Stimulated activated naive B cell treated with anti-CD40 and anti-IgM and Interleukin-4, amounts not matched to agents 10 μg/mL and 1 μg/mL and 100 μg/mL, for 72 hours (primary cell): ENCODE results near the gene CLEC18B.
A peak's percentile ranks its signal among the peaks of the same experiment; 100 is the strongest.
"Not testable (repeated sequence)": the region's sequence is repeated elsewhere in the genome, so short reads cannot be mapped to it uniquely, and the experiment has no call there.

Experiments
- ATAC-seq, 2 donors: fragments of 150-1000 bp; cut with Tn5 transposase; replicated peaks; 2 replicates each; pipeline ENCODE4 v1.10.0; 2021; ENCODE audit warnings: moderate library complexity in 1 of 2
- DNase-seq: peaks from one replicate; pipeline ENCODE4 v3.0.0; 2021
- H3K27ac Mint-ChIP-seq: one replicate; pipeline ENCODE4 v1.8.0; 2022; ENCODE audit warnings: mild to moderate bottlenecking, mixed read lengths
- H3K27me3 Mint-ChIP-seq, 2 donors: one replicate each; pipeline ENCODE4 v1.8.0; 2022; ENCODE audit warnings: mixed read lengths in 2 of 2
- H3K36me3 Mint-ChIP-seq, 2 donors: one replicate each; pipeline ENCODE4 v1.8.0; 2022; ENCODE audit warnings: mixed read lengths in 2 of 2, mild to moderate bottlenecking in 1 of 2
- H3K4me1 Mint-ChIP-seq, 2 donors: one replicate each; pipeline ENCODE4 v1.8.0; 2022; ENCODE audit warnings: mixed read lengths in 2 of 2, mild to moderate bottlenecking in 1 of 2
- H3K4me3 Mint-ChIP-seq, 2 donors: one replicate each; pipeline ENCODE4 v1.8.0; 2022; ENCODE audit warnings: mild to moderate bottlenecking in 2 of 2, mixed read lengths in 2 of 2, moderate library complexity in 1 of 2
- H3K9me3 Mint-ChIP-seq, 2 donors: one replicate each; pipeline ENCODE4 v1.8.0; 2022; ENCODE audit warnings: mixed read lengths in 2 of 2, mild to moderate bottlenecking in 1 of 2

CLEC18B gene

DNA sequence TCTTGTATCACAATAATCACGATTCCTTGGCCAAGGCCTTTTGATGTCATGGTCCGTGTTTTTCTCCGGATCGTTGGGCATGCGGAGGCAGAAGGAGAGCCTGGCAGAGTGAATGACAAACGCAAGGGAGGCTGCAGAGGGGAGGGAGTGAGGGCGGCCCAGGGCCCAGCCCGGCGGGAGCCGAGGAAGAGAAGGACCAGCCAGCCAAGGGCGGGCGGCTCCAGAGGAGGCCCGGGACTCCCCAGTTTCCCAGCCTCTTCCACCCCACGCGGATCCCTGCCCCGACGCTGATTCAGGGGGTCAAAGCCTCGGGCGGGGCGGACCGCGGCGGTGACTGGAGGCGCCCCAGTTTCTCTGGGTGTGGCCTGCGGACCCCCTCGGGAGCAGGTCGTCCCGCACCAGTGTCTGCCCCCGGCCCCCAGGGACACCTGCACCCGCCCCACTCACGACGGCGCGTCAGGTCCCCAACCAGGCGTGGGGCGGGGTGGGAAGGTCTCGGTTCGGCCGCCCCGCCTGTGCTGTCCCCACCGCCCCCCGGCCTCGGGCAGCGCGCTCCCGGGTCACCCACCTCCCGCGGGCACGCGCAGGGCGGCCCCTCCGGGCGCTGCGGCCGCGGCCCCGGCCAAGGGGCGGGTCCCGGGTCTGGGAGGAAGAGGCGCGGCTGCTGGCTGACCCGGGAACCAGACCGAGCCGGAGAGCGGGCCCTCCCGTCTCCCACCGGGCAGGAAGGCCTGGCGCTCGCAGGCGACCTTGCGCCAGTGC, 14.5 kb downstream of the CLEC18B start:
- not testable (repeated sequence) for H3K36me3 Mint-ChIP-seq, H3K27ac Mint-ChIP-seq, DNase-seq, H3K9me3 Mint-ChIP-seq, H3K27me3 Mint-ChIP-seq, H3K4me1 Mint-ChIP-seq
- peak; percentile 63 to 70 for ATAC-seq
- peak overlapping the region in 1 of 2 donors; percentile 65 for H3K4me3 Mint-ChIP-seq

DNA sequence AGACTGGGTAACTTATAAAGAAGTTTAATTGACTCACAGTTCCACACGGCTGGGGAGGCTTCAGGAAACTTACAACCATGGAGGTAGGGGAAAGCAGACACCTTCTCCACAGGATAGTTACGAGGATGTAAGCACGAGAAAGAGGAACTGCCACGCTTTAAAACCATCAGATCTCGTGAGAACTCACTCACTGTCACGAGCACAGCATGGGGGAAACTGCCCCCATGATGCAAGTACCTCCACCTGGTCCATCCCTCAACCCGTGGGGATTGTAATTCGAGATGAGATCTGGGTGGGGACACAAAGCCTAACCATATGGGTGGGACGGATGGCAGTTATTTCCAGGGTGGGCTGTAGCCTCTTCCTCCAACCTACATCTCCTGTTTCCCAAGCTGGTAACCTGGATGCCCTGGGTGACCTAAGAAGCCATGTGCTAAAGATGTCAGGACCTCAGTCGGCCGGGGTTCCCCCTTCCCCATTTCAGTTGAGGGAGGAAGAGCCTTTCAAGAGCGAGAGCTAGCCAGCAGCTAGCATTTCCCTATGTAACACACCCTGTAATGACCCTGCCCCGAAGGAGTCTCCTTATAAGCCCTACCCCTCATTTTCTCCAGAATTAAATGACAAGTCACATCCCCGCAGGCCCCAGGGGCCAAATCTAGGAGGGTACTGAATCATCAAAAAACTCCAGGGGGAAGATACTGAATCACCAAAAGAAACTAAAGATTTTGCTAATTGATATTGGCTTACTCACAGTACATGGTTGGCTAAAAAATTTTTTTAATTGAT, 16.9 kb downstream of the CLEC18B start:
- H3K27ac Mint-ChIP-seq, H3K4me1 Mint-ChIP-seq, H3K27me3 Mint-ChIP-seq, H3K9me3 Mint-ChIP-seq, H3K4me3 Mint-ChIP-seq, DNase-seq, H3K36me3 Mint-ChIP-seq: not testable (repeated sequence)
- ATAC-seq, result peak; percentile 47 to 58

DNA sequence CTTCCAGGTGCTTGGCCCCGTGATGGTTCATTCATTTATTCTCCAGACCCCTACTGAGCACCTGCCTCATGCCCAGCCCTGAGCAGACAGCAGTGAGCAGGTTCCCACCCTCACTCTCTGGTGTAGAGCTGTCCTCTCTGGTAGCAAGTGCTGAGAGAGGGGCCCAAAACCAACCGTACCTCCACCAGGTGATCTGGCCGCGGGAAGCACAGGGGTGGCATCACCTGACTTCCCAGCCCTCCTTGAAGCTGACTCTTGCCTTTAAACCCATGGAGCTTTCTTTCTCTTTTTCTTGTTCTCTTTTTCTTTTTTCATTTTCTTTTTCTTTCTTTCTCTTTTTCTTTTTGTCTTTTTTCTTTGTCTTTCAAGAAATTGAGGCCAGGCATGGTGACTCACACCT, 21.0 kb downstream of the CLEC18B start:
- H3K27me3 Mint-ChIP-seq, DNase-seq, H3K4me1 Mint-ChIP-seq, H3K36me3 Mint-ChIP-seq, H3K27ac Mint-ChIP-seq, ATAC-seq, H3K4me3 Mint-ChIP-seq, H3K9me3 Mint-ChIP-seq: not testable (repeated sequence)

DNA sequence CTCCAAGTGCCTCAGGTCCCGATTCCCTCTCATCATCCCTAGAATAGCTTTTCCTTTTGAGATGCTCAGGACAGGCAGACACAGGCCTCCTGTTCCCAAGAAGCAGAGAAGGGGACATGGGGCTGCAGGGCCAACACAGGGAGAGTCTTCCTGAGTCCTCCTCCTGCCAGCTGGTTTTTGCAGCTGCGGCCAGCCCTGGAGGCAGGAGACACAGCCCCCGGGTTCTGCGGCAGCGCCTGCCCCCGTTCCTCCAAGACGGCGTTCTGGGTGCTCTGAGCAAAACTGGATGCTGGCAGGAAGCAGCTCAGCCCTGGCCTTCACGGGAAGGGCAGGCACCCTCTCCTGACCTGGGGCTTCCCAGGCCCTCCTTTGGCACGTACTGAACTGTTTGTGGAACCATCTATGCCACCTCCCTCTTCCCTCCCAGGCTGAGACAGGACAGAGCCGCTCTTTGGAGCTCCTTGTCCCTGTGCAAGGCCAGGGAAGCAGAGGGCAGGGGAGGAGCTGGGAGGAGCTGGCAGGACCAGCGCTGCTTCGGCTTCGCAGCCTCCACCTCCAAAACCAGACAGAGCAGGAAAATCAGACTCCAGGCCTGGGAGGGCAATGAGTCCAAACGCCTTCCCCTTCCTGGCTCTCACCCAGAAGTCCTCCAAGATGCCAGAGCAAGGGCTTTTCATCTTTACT, 22.9 kb downstream of the CLEC18B start:
- H3K4me1 Mint-ChIP-seq, result not testable (repeated sequence)

DNA sequence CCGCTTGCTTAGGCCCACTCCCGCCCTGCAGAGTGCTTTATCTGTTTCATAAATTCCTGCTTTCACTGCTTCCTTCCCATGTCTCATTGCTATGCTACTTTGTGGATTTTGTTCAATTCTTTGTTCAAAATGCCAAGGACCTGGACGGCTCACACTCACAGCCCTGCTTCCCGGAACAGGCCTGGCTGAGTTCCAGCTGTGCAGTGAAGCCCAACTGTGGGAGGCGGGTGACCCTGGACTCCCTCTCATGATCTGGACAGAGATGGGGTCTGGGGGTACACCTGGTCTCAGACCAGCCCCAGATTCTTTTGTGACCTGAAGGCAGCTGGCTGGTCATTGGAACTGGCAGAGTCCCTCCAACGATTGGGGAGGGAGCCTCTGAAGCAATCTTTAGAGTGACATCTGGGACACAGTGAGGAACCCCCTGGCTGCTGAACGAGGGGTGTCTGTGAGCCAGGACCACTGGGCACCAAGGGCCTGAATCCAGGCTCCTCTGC, 24.7 kb downstream of the CLEC18B start:
- not testable (repeated sequence) for H3K9me3 Mint-ChIP-seq, H3K27me3 Mint-ChIP-seq, H3K4me1 Mint-ChIP-seq, DNase-seq, H3K36me3 Mint-ChIP-seq, ATAC-seq, H3K27ac Mint-ChIP-seq, H3K4me3 Mint-ChIP-seq

More for the DNA sequence above, 22.9 kb downstream of the CLEC18B start:
- not testable (repeated sequence) for H3K36me3 Mint-ChIP-seq, H3K27me3 Mint-ChIP-seq, H3K9me3 Mint-ChIP-seq, H3K27ac Mint-ChIP-seq, H3K4me3 Mint-ChIP-seq, DNase-seq
- peak; percentile 4 to 10 for ATAC-seq

DNA sequence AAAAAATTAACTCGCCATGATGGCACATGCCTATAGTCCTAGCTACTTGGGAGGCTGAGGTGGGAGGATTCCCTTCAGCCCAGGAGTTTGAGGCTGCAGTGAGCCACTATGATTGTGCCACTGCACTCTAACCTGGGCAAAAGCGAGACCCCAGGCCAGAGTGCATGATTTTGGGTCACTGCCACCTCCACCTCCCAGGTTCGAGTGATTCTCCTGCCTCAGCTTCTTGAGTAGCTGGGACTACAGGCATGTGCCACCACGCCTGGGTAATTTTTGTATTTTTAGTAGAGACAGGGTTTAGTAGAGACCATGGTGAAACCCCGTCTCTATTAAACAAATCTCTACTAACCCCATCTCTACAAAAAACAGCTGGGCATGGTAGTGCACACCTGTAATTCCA, 26.7 kb downstream of the CLEC18B start:
- H3K27ac Mint-ChIP-seq, result not testable (repeated sequence)

DNA sequence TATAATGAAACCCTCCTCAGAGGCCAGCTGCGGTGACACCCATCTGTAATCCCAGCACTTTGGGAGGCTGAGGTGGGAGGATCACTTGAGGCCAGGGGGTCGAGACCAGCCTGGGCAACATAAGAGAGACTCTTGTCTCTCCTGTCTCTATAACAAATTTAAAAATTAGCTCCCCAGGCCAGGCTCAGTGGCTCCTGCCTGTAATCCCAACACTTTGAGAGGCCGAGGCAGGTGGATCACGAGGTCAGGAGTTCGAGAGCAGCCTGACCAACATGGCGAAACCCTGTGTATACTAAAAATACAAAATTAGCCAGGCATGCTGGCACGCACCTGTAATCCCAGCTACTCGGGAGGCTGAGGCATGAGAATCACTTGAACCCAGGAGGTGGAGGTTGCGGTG, 27.1 kb downstream of the CLEC18B start:
- ATAC-seq, H3K9me3 Mint-ChIP-seq, H3K4me1 Mint-ChIP-seq, H3K4me3 Mint-ChIP-seq, DNase-seq, H3K27me3 Mint-ChIP-seq, H3K36me3 Mint-ChIP-seq, H3K27ac Mint-ChIP-seq: not testable (repeated sequence)

More for the DNA sequence above, 26.7 kb downstream of the CLEC18B start:
- H3K9me3 Mint-ChIP-seq, H3K4me3 Mint-ChIP-seq, ATAC-seq, H3K27me3 Mint-ChIP-seq, H3K36me3 Mint-ChIP-seq, DNase-seq, H3K4me1 Mint-ChIP-seq: not testable (repeated sequence)

DNA sequence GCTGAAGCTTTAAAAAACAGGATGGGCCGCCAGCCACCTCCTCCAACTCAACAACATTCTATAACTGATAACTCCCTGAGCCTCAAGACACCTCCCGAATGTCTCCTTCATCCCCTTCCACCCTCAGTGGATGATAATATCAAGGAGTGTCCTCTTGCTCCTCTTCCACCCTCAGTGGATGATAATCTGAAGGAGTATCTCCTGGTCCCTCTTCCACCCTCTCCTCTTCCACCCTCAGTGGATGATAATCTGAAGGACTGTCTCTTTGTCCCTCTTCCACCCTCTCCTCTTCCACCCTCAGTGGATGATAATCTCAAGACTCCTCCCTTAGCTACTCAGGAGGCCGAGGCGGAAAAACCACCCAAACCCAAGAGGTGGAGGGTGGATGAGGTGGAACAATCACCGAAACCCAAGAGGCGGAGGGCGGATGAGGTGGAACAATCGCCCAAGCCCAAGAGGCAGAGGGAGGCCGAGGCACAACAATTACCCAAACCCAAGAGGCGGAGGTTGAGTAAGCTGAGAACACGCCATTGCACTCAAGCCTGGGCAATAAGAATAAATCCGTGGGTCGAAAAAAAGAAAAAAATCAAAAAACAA, 29.7 kb downstream of the CLEC18B start:
- not testable (repeated sequence) for H3K9me3 Mint-ChIP-seq, H3K4me1 Mint-ChIP-seq, H3K27me3 Mint-ChIP-seq, H3K36me3 Mint-ChIP-seq, DNase-seq, H3K27ac Mint-ChIP-seq, ATAC-seq, H3K4me3 Mint-ChIP-seq

DNA sequence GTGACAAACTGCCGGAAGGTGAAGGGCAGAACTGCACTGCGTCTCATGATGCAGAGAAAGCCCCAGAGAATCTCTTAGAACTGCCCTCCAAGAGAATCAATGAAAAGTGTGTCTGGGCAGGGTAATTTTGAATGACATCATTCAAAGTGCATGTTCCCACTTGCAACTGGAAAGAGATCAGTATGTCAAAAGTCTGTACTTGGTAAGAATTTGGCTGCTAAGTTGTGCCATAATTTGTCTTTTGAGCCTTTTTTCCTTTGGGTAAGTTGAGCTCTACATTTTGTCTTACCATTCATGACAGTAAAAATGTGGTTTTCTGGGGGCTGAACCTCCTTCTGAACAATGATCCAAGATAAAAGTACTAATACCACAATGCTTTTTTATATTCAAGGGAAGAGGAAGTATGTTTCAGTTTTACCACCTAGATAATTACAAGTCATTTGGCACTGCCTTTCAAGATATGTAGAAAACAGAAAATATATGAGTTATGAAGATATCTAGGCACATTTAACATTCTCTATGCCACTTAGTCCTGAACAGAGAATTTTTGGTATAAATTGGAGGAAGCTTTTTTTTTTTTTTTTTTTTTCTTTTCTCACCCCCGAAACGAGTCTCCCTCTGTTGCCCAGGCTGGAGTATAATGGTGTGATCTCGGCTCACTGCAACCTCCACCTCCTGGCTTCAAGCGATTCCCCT, 38.8 kb downstream of the CLEC18B start:
- H3K4me1 Mint-ChIP-seq, result not testable (repeated sequence)

DNA sequence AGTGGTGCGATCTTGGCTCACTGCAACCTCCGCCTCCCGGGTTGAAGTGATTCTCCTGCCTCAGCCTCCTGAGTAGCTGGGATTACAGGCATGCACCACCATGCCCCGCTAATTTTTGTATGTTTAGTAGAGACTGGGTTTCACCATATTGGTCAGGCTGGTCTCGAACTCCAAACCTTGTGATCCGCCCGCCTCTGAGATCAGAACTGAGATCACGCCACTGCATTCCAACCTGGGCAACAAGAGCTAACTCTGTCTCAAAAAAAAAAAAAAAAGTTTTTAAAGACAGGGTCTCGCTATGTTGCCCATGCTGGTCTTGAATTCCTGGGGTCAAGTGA, 47.5 kb downstream of the CLEC18B start:
- H3K9me3 Mint-ChIP-seq, DNase-seq, H3K27ac Mint-ChIP-seq, H3K4me3 Mint-ChIP-seq, H3K4me1 Mint-ChIP-seq, ATAC-seq, H3K36me3 Mint-ChIP-seq, H3K27me3 Mint-ChIP-seq: not testable (repeated sequence)

More for the DNA sequence above, 38.8 kb downstream of the CLEC18B start:
- not testable (repeated sequence) for H3K4me3 Mint-ChIP-seq, H3K36me3 Mint-ChIP-seq, H3K9me3 Mint-ChIP-seq, ATAC-seq, H3K27ac Mint-ChIP-seq, H3K27me3 Mint-ChIP-seq, DNase-seq

DNA sequence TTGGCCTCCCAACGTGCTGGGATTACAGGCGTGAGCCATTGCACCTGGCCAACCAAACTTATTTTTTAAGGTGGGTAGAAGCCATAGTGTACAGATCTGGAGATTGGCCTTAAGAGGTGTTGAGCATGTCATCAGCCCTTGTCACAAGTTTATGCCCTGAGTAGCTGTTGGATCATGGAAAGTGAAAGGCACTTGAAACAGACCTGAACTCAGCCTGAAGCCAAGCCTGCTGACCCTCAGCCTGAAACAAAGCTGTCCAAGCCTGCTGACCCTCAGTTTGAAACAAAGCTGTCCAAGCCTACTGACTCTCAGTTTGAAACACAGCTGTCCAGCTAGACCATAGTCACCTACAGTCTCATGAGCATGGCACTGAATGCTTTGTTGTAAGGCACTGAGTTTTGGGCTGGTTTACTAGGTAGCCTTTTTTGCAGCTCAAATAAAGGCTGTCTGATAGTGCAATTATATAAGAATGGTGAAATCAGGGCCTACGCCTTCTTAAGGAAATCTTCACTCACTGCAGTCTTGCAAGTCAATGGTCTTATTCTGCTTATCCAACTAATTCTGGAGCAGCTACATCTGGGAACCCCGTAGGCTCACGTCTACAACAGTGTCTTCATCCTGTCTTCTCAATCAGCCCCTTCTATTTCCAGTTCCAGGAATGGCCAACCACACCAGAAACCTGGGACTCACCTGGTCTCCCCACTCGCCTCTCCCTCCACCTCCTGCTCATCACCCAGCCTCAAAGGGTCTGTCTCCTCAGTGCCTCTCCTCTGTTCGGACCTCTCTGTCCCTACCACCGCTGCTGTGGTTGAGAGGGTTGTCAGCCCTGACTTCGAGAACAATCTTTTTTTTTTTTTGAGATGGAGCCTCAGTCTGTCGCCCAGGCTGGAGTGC, 48.1 kb downstream of the CLEC18B start:
- Mint-ChIP-seq H3K27me3 (no peaks in the 10 kb centered on the region), H3K4me3 (no peak overlapping the region), H3K4me1 (peaks cover 0 to 2% of the 10 kb centered on the region in 2 donors), H3K36me3 (no peaks in the 10 kb centered on the region), H3K9me3 (no peaks in the 10 kb centered on the region), H3K27ac (no peak overlapping the region)
- ATAC-seq, result no peak
- DNase-seq, result no peak

DNA sequence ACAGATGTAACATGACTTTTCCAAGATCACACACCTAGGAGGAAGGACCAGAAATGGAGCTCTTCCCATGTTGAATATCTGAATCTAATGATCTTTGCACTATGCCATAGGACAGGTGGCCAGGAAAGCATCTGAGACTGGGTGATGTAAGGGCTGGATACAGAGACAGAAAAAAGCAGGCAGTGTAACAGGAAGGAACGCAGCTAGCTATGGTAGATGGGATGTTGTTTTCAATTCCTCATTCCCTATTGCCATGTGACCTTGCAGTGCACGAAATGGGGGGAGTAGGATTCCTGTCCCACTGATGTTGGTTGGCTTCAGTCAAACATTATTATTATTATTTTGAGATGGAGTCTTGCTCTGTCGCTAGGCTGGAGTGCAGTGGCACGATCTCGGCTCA, 48.9 kb downstream of the CLEC18B start:
- ATAC-seq (no peak), DNase-seq (no peak)
- Mint-ChIP-seq H3K27me3 (no peaks in the 10 kb centered on the region), H3K27ac (no peak overlapping the region), H3K4me3 (no peak overlapping the region), H3K9me3 (no peaks in the 10 kb centered on the region), H3K36me3 (no peaks in the 10 kb centered on the region), H3K4me1 (peaks cover 3% of the 10 kb centered on the region in 2 donors)
